ENCODE measurements around the gene SLC2A4. TPM values are rescaled to one million over a fixed set of nuclear protein-coding genes. Genes with fewer than 3 reads are reported as not detected.

SLC2A4 gene
- polyA plus RNA-seq, 2 of the 4 experiments (the other 2 are of a cell fraction) = 0.16 to 0.17 TPM

- POLR2A ChIA-PET = interaction anchor here (1.3 kb wide), 5 partner anchors 15 to 251 kb away, joined by 3 to 5 read pairs (median 3); partner anchors contain the start of gene SLC2A4
- no peak for TF ChIP-seq PBX3 (IDR thresholded peaks at IDR 0.05)
- TF ChIP-seq HEYL (CRISPR knock-in tag; IDR thresholded peaks at IDR 0.05) = 0 out of 2 replicates have a peak, but pooled peaks have one; percentile 75
- TF ChIP-seq CBX2 (IDR thresholded peaks at IDR 0.05; ENCODE audit: borderline replicate concordance, low read depth) = no peak
- TF ChIP-seq SREBF2 (IDR thresholded peaks at IDR 0.05) = no peak
- no peak for TF ChIP-seq PHF8 (IDR thresholded peaks at IDR 0.05; ENCODE audit: borderline replicate concordance, low read depth)
- TF ChIP-seq RAD21 (conservative IDR thresholded peaks at IDR 0.05 in 1 of 2, IDR thresholded peaks at IDR 0.05 in 1 of 2) = peak; percentile 94 to 99
- 0 out of 2 replicates have a peak, but pooled peaks have one; percentile 9 for TF ChIP-seq NFE2L2 (conservative IDR thresholded peaks at IDR 0.05; ENCODE audit: low read length)
- TF ChIP-seq USF2 (IDR thresholded peaks at IDR 0.05) = peak; percentile 84
- TF ChIP-seq CTCF (IDR thresholded peaks at IDR 0.05) = peak; percentile 99
- TF ChIP-seq KDM1A (IDR thresholded peaks at IDR 0.05; ENCODE audit: low read depth) = no peak
- no peak for TF ChIP-seq KDM5A (IDR thresholded peaks at IDR 0.05)
- peak; percentile 85 for TF ChIP-seq BHLHE40 (IDR thresholded peaks at IDR 0.05; ENCODE audit: low read depth, low read length)
- no peak for TF ChIP-seq MAZ (IDR thresholded peaks at IDR 0.05; ENCODE audit: borderline replicate concordance, low read depth, low read length)
- TF ChIP-seq ATOH8 (CRISPR knock-in tag; IDR thresholded peaks at IDR 0.05; ENCODE audit: low read depth) = peak; percentile 92
- TF ChIP-seq FOSL2 (IDR thresholded peaks at IDR 0.05) = no peak
- TF ChIP-seq FOSL2 (CRISPR knock-in tag; IDR thresholded peaks at IDR 0.05) = no peak
- no peak for TF ChIP-seq GATA3 (IDR thresholded peaks at IDR 0.05; ENCODE audit: borderline replicate concordance)
- 0 out of 2 replicates have a peak, but pooled peaks have one; percentile 57 for TF ChIP-seq HMGXB4 (CRISPR knock-in tag; IDR thresholded peaks at IDR 0.05; ENCODE audit: borderline replicate concordance)
- no peak for TF ChIP-seq ELK1 (IDR thresholded peaks at IDR 0.05; ENCODE audit: low read depth, low read length)
- TF ChIP-seq POLR2AphosphoS2 (conservative IDR thresholded peaks at IDR 0.05; ENCODE audit: low read length) = no peak
- TF ChIP-seq TP53 (CRISPR knock-in tag; IDR thresholded peaks at IDR 0.05) = peak; percentile 64; the same call in 1 of the 2 replicates
- TF ChIP-seq CBX8 (IDR thresholded peaks at IDR 0.05) = no peak
- 0 out of 2 replicates have a peak, but pooled peaks have one; percentile 21 for TF ChIP-seq EHF (CRISPR knock-in tag; IDR thresholded peaks at IDR 0.05)
- TF ChIP-seq RARB (CRISPR knock-in tag; IDR thresholded peaks at IDR 0.05) = no peak
- no peak for TF ChIP-seq ZNF302 (CRISPR knock-in tag; IDR thresholded peaks at IDR 0.05)
- 0 out of 2 replicates have a peak, but pooled peaks have one; percentile 25 for TF ChIP-seq ESRRA (IDR thresholded peaks at IDR 0.05; ENCODE audit: borderline replicate concordance, low read length)
- TF ChIP-seq HOXB13 (CRISPR knock-in tag; IDR thresholded peaks at IDR 0.05; ENCODE audit: low read depth) = peak; percentile 84; the same call in 1 of the 2 replicates
- TF ChIP-seq FOXS1 (CRISPR knock-in tag; IDR thresholded peaks at IDR 0.05) = no peak
- TF ChIP-seq NR3C1 (IDR thresholded peaks at IDR 0.05) = no peak
- peak; percentile 99 for TF ChIP-seq MAX (IDR thresholded peaks at IDR 0.05)
- peak; percentile 89 for TF ChIP-seq HOXB5 (CRISPR knock-in tag; IDR thresholded peaks at IDR 0.05)
- TF ChIP-seq NPAS2 (CRISPR knock-in tag; IDR thresholded peaks at IDR 0.05; ENCODE audit: borderline replicate concordance) = peak; percentile 97
- peak; percentile 23; the same call in 1 of the 2 replicates for TF ChIP-seq FOSB (CRISPR knock-in tag; IDR thresholded peaks at IDR 0.05)
These were observed 14.8 kb downstream of the SLC2A4 start for GRCh38 chr17:7296189-7296861.

More at GRCh38 chr17:7296189-7296861, 14.8 kb downstream of the SLC2A4 start:
- Histone ChIP-seq H3K4me2 (peak overlapping the region; percentile 67), H3K9me3 (no peaks in the 10 kb centered on the region), H3K4me3 (no peak overlapping the region; the same call in 2 of the 3 replicates), H3K4me1 (peaks cover 22% of the 10 kb centered on the region; the same call in 2 of the 3 replicates), H3K27ac (peak overlapping the region; percentile 39 to 82; a peak in 5 of 6 replicates)
- FAIRE-seq (no peak), DNase-seq (ENCODE audit: low read depth in 1 of 2, low spot score in 1 of 2) (peak; percentile 86 to 89), ATAC-seq (peak; percentile 81 to 87)
- WGBS (ENCODE audit: missing lambda C conversion rate) = 21% methylated on average over 24 of the region's 51 CpGs
- CTCF ChIA-PET = interaction anchor here (0.6 to 11.0 kb wide), 64 partner anchors 9 to 275 kb away, joined by 3 to 446 read pairs (median 5); partner anchors contain the start of genes ACADVL, ACAP1, ASGR1 and CTDNEP1
